Measurements from ENCODE around the gene RRP36.

Gene RRP36

DNA sequence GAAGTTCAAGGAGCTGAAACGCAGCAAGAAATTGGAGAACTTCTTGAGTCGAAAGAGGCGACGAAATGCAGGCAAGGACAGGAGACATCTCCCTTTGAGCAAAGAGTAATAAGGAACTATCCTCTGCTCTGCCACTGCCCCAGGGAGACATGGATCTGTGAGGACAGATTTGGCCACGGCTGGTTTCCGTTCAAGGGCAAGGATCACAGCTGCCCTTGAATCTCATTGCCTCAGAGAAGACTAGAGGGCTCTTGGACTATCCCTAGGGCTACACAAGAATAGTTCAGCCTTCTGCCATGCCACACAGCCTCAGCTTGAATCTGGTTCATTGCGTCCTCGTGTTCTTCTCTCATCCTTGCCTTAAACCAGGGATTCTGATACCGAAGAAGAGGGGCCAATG lies 7.7 kb downstream of the RRP36 start:
- Histone ChIP-seq H3K4me3 (ENCODE audit: low read depth, low read length) (no peak overlapping the region), H3K36me3 (peaks cover 64% of the 10 kb centered on the region), H3K4me1 (no peaks in the 10 kb centered on the region), H3K9me3 (no peaks in the 10 kb centered on the region), H3K27me3 (no peaks in the 10 kb centered on the region)
- TF ChIP-seq, protein P1, sequence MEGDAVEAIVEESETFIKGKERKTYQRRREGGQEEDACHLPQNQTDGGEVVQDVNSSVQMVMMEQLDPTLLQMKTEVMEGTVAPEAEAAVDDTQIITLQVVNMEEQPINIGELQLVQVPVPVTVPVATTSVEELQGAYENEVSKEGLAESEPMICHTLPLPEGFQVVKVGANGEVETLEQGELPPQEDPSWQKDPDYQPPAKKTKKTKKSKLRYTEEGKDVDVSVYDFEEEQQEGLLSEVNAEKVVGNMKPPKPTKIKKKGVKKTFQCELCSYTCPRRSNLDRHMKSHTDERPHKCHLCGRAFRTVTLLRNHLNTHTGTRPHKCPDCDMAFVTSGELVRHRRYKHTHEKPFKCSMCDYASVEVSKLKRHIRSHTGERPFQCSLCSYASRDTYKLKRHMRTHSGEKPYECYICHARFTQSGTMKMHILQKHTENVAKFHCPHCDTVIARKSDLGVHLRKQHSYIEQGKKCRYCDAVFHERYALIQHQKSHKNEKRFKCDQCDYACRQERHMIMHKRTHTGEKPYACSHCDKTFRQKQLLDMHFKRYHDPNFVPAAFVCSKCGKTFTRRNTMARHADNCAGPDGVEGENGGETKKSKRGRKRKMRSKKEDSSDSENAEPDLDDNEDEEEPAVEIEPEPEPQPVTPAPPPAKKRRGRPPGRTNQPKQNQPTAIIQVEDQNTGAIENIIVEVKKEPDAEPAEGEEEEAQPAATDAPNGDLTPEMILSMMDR (IDR thresholded peaks at IDR 0.05; ENCODE audit: low read depth, low read length), result no peak
- DNase-seq, result no peak

GRCh38 chr6:43032326-43032725 lies 10.9 kb downstream of the RRP36 start:
- no peak for DNase-seq
- Histone ChIP-seq H3K4me3 (ENCODE audit: low read depth, low read length) (no peak overlapping the region), H3K4me1 (no peaks in the 10 kb centered on the region), H3K9me3 (no peaks in the 10 kb centered on the region), H3K36me3 (peaks cover 47% of the 10 kb centered on the region), H3K27me3 (no peaks in the 10 kb centered on the region)
- TF ChIP-seq, protein P1 (IDR thresholded peaks at IDR 0.05; ENCODE audit: low read depth, low read length), result no peak

DNA sequence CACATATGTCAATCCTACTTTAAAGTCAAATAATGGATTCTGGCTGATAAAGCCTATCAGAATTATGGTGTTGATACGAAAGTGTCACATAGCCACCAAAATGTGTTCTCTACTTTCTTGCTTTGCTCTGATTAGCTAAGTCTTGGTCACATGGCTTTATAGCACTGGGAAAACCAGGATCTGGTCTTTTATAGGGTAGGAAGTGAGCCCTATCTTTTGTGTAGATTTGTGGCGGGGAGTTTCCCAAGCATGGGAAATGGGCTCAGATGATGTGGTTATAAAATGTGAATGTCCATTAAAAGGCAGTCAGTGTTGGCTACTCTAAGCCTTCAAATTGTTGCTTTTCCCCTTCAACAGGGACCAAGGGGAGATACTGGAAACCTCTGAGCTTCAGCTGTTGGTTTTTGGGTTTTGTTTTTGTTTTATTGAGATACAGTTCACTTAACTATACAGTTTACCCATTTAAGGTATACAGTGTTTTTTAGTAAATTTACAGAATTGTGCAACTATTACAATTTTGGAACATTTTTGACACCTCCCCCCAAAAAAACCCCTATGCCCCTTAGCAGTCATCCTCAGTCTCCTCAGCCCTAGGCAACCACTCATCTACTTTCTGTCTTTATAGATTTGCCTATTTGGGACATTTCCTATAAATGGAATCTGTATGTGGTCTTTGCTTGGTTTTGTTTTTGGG lies 12.2 kb downstream of the RRP36 start:
- H3K4me1 ChIP-seq, result no peaks in the 10 kb centered on the region
- TF ChIP-seq, protein P1 (IDR thresholded peaks at IDR 0.05; ENCODE audit: low read depth, low read length), result no peak
- no peak overlapping the region for H3K4me3 ChIP-seq (ENCODE audit: low read depth, low read length)
- no peaks in the 10 kb centered on the region for H3K9me3 ChIP-seq
- peaks cover 35% of the 10 kb centered on the region for H3K36me3 ChIP-seq
- no peaks in the 10 kb centered on the region for H3K27me3 ChIP-seq
- DNase-seq, result no peak

- TF ChIP-seq, protein P1 (IDR thresholded peaks at IDR 0.05; ENCODE audit: low read depth, low read length), result no peak
- H3K4me3 ChIP-seq (ENCODE audit: low read depth, low read length), result no peak overlapping the region
- H3K27me3 ChIP-seq, result no peaks in the 10 kb centered on the region
- peaks cover 30% of the 10 kb centered on the region for H3K36me3 ChIP-seq
- H3K4me1 ChIP-seq, result no peaks in the 10 kb centered on the region
- DNase-seq, result no peak
- H3K9me3 ChIP-seq, result no peaks in the 10 kb centered on the region
These were observed 12.7 kb downstream of the RRP36 start for GRCh38 chr6:43034190-43034525.

DNA sequence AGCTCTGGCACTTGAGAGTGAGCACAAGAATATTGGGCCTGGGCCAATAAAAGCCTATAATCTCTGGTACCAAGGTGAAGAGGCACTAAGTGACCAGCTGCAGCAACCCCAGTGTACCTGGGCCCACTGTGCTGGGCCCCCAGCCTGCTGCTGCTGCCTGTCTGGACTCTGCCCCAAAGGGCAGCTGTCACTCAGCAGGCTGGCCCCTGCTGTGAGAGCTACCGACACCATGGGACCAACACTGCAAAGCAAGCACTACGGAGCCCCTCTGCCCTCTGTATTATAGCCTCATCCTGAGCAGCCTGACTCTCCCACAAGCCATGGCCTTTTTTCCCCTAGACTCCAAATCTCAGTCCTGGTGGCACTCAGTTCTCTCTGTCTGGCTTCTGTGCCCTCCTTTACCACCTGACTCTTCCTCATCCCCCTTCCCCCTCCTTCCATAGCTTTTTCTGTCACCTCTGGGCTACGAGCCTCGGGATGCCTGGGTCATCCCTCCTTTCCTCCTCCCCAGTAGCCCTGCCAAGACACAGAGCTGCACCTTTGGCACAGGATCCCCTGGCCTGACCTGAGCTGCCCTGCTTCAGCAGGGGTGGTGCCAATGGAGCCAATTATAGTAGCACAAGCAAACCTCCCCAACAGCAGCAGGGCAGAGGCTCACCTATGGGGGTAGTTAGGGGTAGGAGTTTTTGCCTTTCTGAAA lies 14.2 kb downstream of the RRP36 start:
- TF ChIP-seq, protein P1 (IDR thresholded peaks at IDR 0.05; ENCODE audit: low read depth, low read length), result no peak
- DNase-seq, result no peak
- Histone ChIP-seq H3K36me3 (peaks cover 18% of the 10 kb centered on the region), H3K27me3 (no peaks in the 10 kb centered on the region), H3K4me3 (ENCODE audit: low read depth, low read length) (no peak overlapping the region), H3K9me3 (no peaks in the 10 kb centered on the region), H3K4me1 (no peaks in the 10 kb centered on the region)

DNA sequence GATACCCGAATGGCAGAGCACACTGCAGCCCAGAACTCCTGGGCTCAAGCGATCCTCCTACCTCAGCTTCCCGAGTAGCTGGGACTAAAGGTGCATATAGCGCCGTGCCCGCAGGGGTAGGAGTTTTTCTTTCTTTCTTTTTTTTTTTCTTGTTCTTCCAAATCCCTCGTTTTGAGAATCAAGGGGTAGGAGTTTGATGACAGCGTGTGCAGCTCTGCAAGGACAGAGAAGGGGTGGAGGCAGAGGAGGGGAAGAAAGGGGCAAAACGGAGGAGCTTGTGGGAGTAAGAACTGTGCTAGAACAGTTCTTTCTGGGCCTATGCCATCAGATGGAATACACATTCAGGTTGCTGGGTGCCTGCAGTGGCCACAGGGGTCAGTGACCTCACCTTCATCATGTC lies 15.3 kb downstream of the RRP36 start:
- TF ChIP-seq, protein P1 (IDR thresholded peaks at IDR 0.05; ENCODE audit: low read depth, low read length), result no peak
- Histone ChIP-seq H3K36me3 (peaks cover 18% of the 10 kb centered on the region), H3K9me3 (no peaks in the 10 kb centered on the region), H3K4me1 (no peaks in the 10 kb centered on the region; the same call in 1 of the 2 replicates), H3K4me3 (ENCODE audit: low read depth, low read length) (no peak overlapping the region), H3K27me3 (no peaks in the 10 kb centered on the region)
- DNase-seq, result no peak

All from BE2C (cell line).